HG03139 (cell line): ENCODE measurements around the gene RRM2.

Experiments used
- ATAC-seq: cut with Tn5 transposase; IDR thresholded peaks from one replicate; pipeline ENCODE4 v1.9.1; 2021; ENCODE audit not compliant: unreplicated experiment

Gene RRM2

GRCh38 chr2:10150436-10150835, 27.9 kb downstream of the RRM2 start:
- no peak for ATAC-seq

DNA sequence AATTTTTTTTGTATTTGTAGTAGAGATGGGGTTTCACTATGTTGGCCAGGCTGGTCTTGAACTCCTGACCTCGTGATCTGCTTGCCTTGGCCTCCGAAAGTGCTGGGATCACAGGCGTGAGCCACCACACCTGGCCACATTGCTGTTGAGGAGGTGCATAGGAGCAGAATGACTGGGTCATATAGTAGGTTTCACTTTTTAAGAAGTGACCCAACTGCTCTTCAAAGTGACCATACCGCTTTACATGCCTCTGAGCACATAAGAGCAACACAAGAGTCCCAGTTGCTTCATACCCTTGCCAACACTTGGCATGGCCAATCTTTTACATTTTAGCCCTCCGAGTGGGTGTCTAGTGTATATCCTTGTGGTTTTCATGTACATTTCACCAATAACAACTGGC, 28.9 kb downstream of the RRM2 start:
- ATAC-seq: no peak

DNA sequence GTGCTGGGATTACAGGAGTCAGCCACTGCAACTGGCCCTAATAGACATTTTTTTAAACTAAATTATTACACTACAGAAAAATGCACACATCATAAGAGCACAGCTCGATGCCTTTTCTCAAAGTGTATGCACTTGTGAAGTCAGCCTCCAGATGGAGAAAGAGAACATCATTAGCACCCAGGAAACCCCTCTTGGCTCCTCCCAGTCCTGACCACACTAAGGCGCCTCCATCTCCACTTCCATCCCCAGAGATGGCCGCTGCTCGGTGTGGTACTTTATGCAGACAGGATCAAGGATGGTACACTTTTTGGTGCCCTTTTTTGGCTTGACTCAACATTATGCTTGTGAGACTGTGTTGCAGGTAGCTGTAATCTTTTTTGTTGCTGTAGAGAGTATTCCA, 34.8 kb downstream of the RRM2 start:
- no peak for ATAC-seq

GRCh38 chr2:10158681-10159080, 36.1 kb downstream of the RRM2 start:
- ATAC-seq: no peak

DNA sequence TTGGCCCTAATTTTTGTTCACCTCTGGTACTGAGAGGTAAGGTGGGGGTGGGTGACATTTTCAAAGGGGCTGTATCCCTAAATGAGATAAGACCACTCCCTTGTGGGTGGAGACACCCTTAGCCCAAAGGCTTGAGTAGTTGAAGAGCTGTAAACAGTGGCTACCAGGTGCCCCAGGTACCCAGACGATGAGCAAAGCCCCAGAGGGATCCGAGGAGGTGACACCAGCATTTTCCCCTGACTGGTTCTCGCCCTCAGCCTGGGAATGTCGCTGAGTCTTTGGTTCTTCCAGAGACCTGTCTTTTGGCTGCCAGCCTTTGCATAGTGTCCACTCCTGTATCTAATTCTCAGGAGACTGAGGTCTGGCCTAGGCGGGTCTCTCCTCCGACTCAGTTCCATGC, 36.5 kb downstream of the RRM2 start:
- ATAC-seq: no peak

- ATAC-seq: no peak
Measured at GRCh38 chr2:10159581-10160131, 37.1 kb downstream of the RRM2 start.

DNA sequence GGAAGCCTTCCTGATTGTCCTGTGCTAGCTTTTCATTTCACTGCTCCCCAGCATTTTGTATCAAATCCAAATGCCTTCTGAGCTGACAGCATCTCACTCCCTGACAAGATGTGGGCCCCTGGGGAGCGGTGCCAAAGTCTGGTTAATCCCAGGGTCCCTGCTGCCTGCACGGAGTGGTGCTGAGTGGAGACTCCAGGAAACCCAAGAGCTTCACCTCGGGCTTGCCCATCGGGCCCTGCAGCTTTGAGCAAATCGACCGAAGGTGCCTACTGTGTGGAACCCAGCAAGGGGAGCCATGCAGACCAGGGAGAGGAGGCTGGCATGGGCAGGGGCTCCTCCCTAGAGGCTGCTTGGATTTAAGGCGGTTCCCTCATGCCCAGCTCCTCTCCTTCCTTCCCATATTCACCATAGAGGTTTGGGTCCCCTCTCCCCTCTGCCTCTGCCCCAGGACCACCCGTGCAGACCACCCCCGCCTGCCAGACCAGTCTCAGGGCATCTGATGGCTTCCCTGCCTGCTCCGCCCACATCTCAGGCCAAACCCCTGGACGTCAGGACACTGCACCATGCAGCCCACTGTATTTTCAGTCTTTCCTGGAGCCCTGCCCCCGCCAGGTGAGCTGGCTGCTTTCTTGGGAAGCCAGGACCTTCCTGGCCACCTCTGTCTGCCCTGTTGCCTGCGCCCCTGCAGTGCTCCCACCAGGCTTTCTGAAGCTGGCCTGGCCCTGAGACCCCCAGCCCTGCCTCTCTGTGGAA, 37.8 kb downstream of the RRM2 start:
- no peak for ATAC-seq

GRCh38 chr2:10161206-10161931, 38.8 kb downstream of the RRM2 start:
- no peak for ATAC-seq

- no peak for ATAC-seq
Measured at GRCh38 chr2:10161961-10162441, 39.5 kb downstream of the RRM2 start.

GRCh38 chr2:10162586-10163497, 40.3 kb downstream of the RRM2 start:
- ATAC-seq: no peak

DNA sequence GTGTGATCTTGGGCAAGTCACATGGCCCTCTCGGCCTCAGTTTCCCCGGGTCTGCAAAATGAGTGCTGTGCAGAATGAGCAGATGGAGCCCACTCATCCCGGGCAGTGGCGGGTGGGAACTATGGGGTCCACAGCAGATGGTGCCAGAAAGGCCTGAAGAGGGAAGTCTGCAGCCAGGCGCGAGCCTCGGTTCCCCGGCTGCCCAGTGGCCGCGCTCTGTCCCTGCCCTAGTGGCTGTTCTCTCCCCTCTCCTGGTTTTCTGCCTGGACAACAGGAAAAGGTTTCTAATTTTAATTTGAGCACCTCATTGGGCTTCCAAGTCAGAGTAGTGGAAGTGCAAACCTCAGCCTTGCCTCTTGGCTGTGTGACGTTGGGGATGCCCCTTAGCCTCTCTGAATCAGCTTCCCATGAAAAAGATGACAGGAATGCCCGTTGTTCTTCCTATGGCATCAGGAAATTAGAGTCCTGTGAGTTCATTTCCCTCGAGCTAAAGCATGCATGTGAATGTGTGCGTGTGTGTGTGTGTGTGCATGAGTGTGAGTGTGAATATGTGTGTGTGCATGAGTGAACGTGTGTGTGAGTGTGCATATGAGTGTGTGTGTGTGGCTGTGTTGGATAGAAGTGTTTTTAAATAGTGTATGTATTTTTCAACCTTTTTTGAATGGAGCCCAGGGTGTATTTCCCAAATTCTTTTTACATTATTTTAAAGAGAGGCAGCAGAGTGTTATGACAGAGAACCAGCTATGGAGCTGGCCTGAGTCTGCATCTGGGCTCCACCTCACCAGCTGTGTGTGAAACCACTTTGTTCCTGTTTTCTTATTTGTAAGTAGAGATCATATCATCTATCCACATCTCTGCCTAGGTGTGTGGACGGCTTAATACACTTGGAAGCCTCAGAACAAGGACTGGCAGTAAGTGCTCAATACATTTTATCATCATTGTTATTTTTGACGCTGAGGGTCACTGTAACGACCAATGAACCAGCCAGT, 41.3 kb downstream of the RRM2 start:
- ATAC-seq: no peak

GRCh38 chr2:10164601-10165000, 42.1 kb downstream of the RRM2 start:
- ATAC-seq: no peak

- ATAC-seq: no peak
Measured at GRCh38 chr2:10165282-10165681, 42.7 kb downstream of the RRM2 start.

- no peak for ATAC-seq
Measured at GRCh38 chr2:10165861-10166675, 43.5 kb downstream of the RRM2 start.

- no peak for ATAC-seq
Measured at GRCh38 chr2:10166676-10167292, 44.2 kb downstream of the RRM2 start.

DNA sequence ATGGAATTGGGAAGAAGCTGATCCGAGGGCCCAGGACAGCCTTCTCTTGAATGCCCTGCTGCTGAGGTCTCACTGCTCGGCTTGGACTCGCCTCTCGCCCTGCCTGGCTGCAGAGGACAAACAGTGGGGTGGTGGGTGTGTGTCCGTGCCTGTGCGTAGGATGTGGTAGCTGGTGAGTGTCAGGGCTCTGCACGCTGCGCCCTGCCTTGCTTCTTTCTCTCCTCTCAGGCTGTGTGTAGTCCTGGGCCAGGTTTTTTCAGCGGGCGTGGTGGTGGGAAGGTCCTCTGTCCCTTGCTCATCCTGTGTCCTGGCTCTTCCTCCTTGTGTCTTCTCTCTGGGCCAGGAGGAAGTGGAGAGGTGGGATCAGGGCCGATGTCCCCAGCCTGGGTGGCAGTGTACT, 44.8 kb downstream of the RRM2 start:
- ATAC-seq: no peak

DNA sequence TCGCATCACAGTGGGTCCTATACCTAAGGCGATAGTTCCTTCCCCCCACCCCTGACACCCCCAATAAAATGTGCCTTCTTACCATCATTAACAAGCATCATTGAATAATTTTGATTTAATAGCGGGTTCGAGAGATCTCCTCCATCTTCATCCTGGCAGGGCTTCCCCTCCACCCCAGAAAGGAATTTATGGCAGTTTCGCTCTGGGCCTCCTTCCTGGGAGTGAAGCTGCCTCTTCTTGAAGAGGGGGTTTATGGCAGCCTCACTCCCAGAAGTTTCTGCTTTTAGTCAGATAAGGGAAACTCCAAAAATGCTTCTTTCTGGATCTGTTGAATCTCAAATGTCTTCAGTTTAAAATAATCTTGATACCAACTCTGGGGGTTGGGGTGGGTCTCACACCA, 45.7 kb downstream of the RRM2 start:
- no peak for ATAC-seq

- ATAC-seq: no peak
Measured at GRCh38 chr2:10169053-10169578, 46.6 kb downstream of the RRM2 start.
